Activated B cell treated with CpG ODN at 0.5 μM for 24 hours (primary cell): ENCODE measurements around the gene ZNF500. TPM values are rescaled to one million over a fixed set of nuclear protein-coding genes. Genes with fewer than 3 reads are reported as not detected.

Source experiments
- ATAC-seq: fragments of 200-7000 bp; cut with Tn5 transposase; one replicate; pipeline ENCODE4 v1.10.0; 2021; ENCODE audit warnings: low read depth, mild to moderate bottlenecking, moderate library complexity
- CTCF ChIA-PET: fragments of 350-600 bp; sonication (Branson Sonifier 250); formaldehyde crosslinking; loops from one replicate; lab custom pipeline; 2021; ENCODE audit warnings: antibody characterized with exemption; lab: Charles Lee
- POLR2A ChIA-PET: fragments of 350-600 bp; sonication (Branson Sonifier 250); formaldehyde crosslinking; loops from one replicate; lab custom pipeline; 2021; ENCODE audit warnings: antibody characterized with exemption; lab: Charles Lee
- DNase-seq: peaks from one replicate; pipeline ENCODE4 v3.0.0; 2022
- H3K27ac Mint-ChIP-seq: one replicate; pipeline ENCODE4 v1.8.0; 2020; ENCODE audit warnings: mixed read lengths
- H3K27me3 Mint-ChIP-seq: one replicate; pipeline ENCODE4 v1.8.0; 2021; ENCODE audit warnings: mixed read lengths
- H3K36me3 Mint-ChIP-seq: one replicate; pipeline ENCODE4 v1.8.0; 2021; ENCODE audit warnings: low read depth, mixed read lengths
- H3K4me1 Mint-ChIP-seq: one replicate; pipeline ENCODE4 v1.8.0; 2021; ENCODE audit warnings: mixed read lengths
- H3K4me3 Mint-ChIP-seq: one replicate; pipeline ENCODE4 v1.8.0; 2020; ENCODE audit warnings: mild to moderate bottlenecking, mixed read lengths
- H3K9me3 Mint-ChIP-seq: one replicate; pipeline ENCODE4 v1.8.0; 2020; ENCODE audit warnings: mixed read lengths
- intact Hi-C: fragments of 100-400 bp; cut with micrococcal nuclease; formaldehyde crosslinking; loops from one replicate; pipeline ENCODE4 v1.15.1; 2024
- total RNA-seq: library from RNA; stranded (reverse); gene quantifications from 2 replicates; pipeline ENCODE4 v1.2.3, GENCODE V29; 2022
- TF ChIP-seq, protein P1 (sequence below): fragments of 200-600 bp; IDR thresholded peaks from one replicate; pipeline ENCODE4 v1.8.0; 2022; ENCODE audit warnings: antibody characterized with exemption, mild to moderate bottlenecking

Gene ZNF500
- total RNA-seq, 1 donor from 2014 or later, result 19.1 TPM

DNA sequence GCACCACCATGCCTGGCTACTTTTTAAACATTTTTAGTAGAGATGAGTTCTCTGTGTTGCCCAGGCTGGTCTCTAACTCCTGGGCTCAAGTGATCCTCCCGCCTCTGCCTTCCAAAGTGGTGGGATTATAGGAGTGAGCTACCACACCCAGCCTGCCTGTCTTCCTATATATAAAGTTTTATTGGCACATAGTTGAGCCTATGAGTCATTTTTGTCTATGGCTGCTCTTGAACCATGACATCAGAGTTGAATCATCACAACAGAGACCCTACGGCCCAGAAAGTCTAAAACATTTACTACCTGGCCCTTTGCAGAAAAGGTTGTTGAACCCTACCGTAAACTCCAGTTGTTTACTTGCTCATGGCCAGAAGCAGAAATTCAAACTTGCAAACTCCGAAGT, 13.3 kb upstream of the ZNF500 start:
- DNase-seq (no peak), ATAC-seq (no peak)
- H3K9me3 Mint-ChIP-seq, result no peaks in the 10 kb centered on the region
- no peak overlapping the region for H3K4me3 Mint-ChIP-seq
- POLR2A ChIA-PET, result no interaction called here
- peaks cover 3% of the 10 kb centered on the region for H3K27me3 Mint-ChIP-seq
- CTCF ChIA-PET, result no interaction called here
- no peaks in the 10 kb centered on the region for H3K4me1 Mint-ChIP-seq
- intact Hi-C loops, result no loop called here
- H3K36me3 Mint-ChIP-seq, result no peaks in the 10 kb centered on the region
- TF ChIP-seq, protein P1, sequence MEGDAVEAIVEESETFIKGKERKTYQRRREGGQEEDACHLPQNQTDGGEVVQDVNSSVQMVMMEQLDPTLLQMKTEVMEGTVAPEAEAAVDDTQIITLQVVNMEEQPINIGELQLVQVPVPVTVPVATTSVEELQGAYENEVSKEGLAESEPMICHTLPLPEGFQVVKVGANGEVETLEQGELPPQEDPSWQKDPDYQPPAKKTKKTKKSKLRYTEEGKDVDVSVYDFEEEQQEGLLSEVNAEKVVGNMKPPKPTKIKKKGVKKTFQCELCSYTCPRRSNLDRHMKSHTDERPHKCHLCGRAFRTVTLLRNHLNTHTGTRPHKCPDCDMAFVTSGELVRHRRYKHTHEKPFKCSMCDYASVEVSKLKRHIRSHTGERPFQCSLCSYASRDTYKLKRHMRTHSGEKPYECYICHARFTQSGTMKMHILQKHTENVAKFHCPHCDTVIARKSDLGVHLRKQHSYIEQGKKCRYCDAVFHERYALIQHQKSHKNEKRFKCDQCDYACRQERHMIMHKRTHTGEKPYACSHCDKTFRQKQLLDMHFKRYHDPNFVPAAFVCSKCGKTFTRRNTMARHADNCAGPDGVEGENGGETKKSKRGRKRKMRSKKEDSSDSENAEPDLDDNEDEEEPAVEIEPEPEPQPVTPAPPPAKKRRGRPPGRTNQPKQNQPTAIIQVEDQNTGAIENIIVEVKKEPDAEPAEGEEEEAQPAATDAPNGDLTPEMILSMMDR, result no peak
- H3K27ac Mint-ChIP-seq, result no peak overlapping the region

DNA sequence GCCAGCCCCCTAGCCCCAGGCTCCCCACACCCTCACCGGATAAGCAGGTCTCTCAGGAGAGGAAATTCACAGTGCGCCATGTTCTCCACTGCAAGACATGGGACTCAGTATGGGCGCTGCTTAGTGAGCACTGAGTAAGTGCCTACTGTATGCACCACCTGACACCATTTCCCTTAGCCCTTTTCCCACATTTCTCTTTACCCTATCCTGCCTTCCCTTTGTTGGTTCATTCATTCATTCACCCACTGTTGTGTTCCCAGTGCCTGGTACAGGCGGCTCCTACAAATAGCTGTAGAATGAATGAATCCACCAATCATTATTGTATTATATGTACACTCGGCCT, 11.1 kb upstream of the ZNF500 start:
- TF ChIP-seq, protein P1, result no peak

DNA sequence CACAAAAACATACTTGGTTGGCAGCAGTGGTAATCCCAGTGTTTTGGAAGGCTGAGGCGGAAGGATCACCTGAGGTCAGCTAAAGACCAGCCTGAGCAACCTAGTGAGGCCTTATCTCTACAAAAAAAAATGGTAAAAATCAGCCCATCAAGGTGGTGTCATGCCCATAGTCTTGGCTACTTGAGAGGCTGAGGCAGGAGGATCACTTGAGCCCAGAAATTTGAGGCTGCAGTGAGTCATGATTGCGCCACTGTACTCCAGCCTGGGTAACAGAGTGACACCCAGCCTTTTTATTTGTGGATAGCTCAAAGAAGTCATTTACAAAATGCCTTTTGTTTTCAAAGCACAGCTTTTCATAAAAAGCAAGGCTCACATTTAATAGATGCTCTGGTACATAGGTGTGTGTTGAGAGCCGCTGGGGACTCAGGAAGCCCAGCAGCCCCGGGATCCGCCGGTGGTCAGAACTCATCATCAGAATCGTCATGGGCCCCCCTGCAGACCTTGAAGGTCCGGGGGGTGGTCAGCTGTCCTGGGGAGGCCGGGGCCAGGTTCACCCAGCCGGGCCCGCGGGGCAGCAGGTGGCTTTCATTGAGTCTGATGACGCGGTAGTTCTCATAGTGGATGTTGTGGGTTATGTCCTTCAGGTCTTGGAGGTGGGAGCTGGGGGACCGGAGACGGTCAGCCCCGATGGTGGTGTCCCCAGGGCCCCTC, 10.5 kb upstream of the ZNF500 start:
- Mint-ChIP-seq H3K36me3 (no peaks in the 10 kb centered on the region), H3K9me3 (no peaks in the 10 kb centered on the region), H3K4me3 (no peak overlapping the region), H3K27ac (no peak overlapping the region), H3K4me1 (no peaks in the 10 kb centered on the region), H3K27me3 (no peaks in the 10 kb centered on the region)
- ATAC-seq, result no peak
- TF ChIP-seq, protein P1, result no peak
- ChIA-PET POLR2A (no interaction called here), CTCF (no interaction called here)
- no peak for DNase-seq
- intact Hi-C loops, result no loop called here

More for the DNA sequence above, 11.1 kb upstream of the ZNF500 start:
- ATAC-seq (no peak), DNase-seq (no peak)
- Mint-ChIP-seq H3K27me3 (no peaks in the 10 kb centered on the region), H3K27ac (no peak overlapping the region), H3K9me3 (no peaks in the 10 kb centered on the region), H3K36me3 (no peaks in the 10 kb centered on the region), H3K4me3 (no peak overlapping the region), H3K4me1 (no peaks in the 10 kb centered on the region)
- intact Hi-C loops, result no loop called here
- POLR2A ChIA-PET, result no interaction called here
- CTCF ChIA-PET, result no interaction called here

DNA sequence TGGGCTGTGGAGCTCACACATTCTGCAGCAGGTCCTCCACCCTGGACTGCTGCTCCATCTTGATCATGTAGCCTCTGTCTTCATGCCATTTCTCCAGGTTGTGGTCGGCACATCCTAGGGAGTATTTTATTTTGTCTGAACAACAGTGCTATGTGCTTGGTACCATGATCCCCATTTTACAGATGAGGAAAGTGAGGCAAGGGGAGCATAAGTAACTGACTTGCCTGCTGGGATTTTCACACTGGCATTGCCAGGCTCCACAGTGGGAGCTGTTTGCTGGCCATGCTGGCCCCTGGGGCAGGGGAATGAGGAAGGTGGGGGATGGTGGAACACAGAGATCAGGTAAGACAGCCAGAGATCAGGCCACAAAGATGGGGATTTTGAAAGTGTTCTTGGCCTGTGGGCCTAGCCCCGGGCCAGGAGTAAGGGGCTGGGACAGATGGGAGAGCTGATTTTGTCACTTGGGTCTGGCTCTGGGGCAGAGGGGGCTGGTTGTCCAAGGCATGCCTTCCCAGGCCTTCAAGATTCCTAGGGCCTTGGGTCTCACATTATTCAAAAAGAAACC, 9.3 kb upstream of the ZNF500 start:
- DNase-seq, result no peak
- intact Hi-C loops, result no loop called here
- CTCF ChIA-PET, result no interaction called here
- no peak for ATAC-seq
- no peaks in the 10 kb centered on the region for H3K9me3 Mint-ChIP-seq
- no peaks in the 10 kb centered on the region for H3K36me3 Mint-ChIP-seq
- H3K27me3 Mint-ChIP-seq, result no peaks in the 10 kb centered on the region
- no peak overlapping the region for H3K27ac Mint-ChIP-seq
- POLR2A ChIA-PET, result no interaction called here
- no peaks in the 10 kb centered on the region for H3K4me1 Mint-ChIP-seq
- H3K4me3 Mint-ChIP-seq, result no peak overlapping the region
- TF ChIP-seq, protein P1, result no peak

DNA sequence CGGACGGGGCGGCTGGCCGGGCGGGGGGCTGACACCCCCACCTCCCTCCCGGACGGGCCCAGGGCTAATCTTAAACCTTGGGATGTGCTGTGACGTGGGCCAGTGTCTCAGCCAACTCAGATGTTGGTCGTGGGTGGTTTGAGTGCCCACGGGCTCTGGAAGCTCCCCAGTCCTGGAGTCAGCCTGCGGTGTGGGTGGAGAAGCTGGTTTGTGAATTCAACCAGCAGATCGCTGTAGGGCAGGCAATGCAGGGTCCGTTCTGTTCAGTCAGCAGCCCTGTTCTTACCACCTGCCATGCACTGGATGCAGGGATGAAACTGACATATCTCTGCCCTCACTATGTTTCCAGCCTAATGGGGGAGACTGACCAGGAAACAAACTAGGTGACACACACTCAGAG, 8.0 kb upstream of the ZNF500 start:
- H3K9me3 Mint-ChIP-seq, result no peaks in the 10 kb centered on the region
- intact Hi-C loops, result no loop called here
- POLR2A ChIA-PET, result interaction anchor here (0.6 kb wide), 1 partner anchor 15 kb away, joined by 4 read pairs; no protein-coding TSS in a partner anchor
- no peak overlapping the region for H3K4me3 Mint-ChIP-seq
- no peak for ATAC-seq
- CTCF ChIA-PET, result no interaction called here
- DNase-seq, result no peak
- no peaks in the 10 kb centered on the region for H3K36me3 Mint-ChIP-seq
- TF ChIP-seq, protein P1, result no peak
- H3K27ac Mint-ChIP-seq, result no peak overlapping the region
- no peaks in the 10 kb centered on the region for H3K4me1 Mint-ChIP-seq
- no peaks in the 10 kb centered on the region for H3K27me3 Mint-ChIP-seq
